Measurements from ENCODE around the gene DLD. TPM values are rescaled to one million over a fixed set of nuclear protein-coding genes. Genes with fewer than 3 reads are reported as not detected.

The DLD gene
- total RNA-seq, 1 donor from 2014 or later, result 19.2 TPM

- H3K27me3 ChIP-seq, result no peaks in the 10 kb centered on the region
- intact Hi-C loops (cut with DNase I), result no loop called here
- H3K27ac ChIP-seq, result peak overlapping the region; percentile 16 to 63
- H3K4me1 ChIP-seq, result peaks cover 0 to 24% of the 10 kb centered on the region in 2 donors
- H3K4me3 ChIP-seq, result no peak overlapping the region
- peak in 1 of 2 donors; percentile 67 for DNase-seq (ENCODE audit: low spot score in 2 of 2)
- peaks cover 23 to 73% of the 10 kb centered on the region in 2 donors for H3K36me3 ChIP-seq
- no peak for TF ChIP-seq CTCF (IDR thresholded peaks at IDR 0.05)
- H3K9me3 ChIP-seq, result no peaks in the 10 kb centered on the region
Measured at GRCh38 chr7:107959527-107959898, 68.5 kb downstream of the DLD start.

DNA sequence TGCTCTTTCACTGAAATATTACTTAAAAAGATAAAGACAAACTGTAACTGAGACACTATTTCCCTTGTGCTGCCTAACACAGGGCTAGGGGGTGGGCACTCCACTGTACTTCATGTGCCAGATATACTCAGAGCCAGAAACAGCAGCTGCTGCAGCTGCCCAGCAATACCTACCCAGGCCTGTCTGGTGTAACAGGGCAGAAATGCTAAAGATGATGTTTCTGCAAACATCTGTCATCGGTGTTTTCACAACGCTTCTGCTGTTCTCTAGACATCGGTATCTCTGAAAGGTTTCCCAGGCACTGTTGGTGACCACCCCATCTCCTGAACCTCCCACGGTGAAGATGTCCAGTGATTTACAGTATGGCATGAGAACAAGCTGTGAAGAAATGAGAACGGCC is 69.3 kb downstream of the DLD start:
- Histone ChIP-seq H3K36me3 (peaks cover 24 to 74% of the 10 kb centered on the region in 2 donors), H3K4me1 (peaks cover 0 to 24% of the 10 kb centered on the region in 2 donors), H3K27ac (peak overlapping the region in 1 of 2 donors; percentile 16), H3K4me3 (no peak overlapping the region), H3K27me3 (no peaks in the 10 kb centered on the region), H3K9me3 (no peaks in the 10 kb centered on the region)
- intact Hi-C loops (cut with DNase I), result no loop called here
- DNase-seq (ENCODE audit: low spot score in 2 of 2), result peak in 1 of 2 donors; percentile 42
- TF ChIP-seq CTCF (IDR thresholded peaks at IDR 0.05), result no peak

DNA sequence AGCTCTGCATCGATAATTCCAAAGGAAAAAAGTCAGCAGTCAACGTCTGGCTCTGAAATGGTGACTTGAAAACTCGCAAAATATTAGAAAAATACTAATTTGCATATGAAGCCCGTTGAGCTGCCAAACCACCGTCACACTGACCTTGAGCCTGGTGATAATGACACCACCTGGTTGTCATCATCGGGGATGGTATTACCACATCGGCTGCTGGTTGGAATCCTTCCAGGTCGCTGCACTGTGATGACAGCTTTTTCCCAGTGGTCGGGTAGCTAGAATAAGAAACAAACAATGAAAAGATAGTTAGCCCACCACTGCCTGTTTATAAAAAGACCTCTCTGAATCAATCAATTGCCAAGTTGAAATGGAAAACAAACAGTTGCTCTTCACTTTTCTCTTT is 70.4 kb downstream of the DLD start:
- peak overlapping the region in 1 of 2 donors; percentile 37 for H3K27ac ChIP-seq
- H3K27me3 ChIP-seq, result no peaks in the 10 kb centered on the region
- intact Hi-C loops (cut with DNase I), result no loop called here
- H3K4me3 ChIP-seq, result no peak overlapping the region
- TF ChIP-seq CTCF (IDR thresholded peaks at IDR 0.05), result no peak
- H3K36me3 ChIP-seq, result peaks cover 22 to 74% of the 10 kb centered on the region in 2 donors
- peaks cover 0 to 32% of the 10 kb centered on the region in 2 donors for H3K4me1 ChIP-seq
- no peaks in the 10 kb centered on the region for H3K9me3 ChIP-seq
- peak in 1 of 2 donors; percentile 41 for DNase-seq (ENCODE audit: low spot score in 2 of 2)

DNA sequence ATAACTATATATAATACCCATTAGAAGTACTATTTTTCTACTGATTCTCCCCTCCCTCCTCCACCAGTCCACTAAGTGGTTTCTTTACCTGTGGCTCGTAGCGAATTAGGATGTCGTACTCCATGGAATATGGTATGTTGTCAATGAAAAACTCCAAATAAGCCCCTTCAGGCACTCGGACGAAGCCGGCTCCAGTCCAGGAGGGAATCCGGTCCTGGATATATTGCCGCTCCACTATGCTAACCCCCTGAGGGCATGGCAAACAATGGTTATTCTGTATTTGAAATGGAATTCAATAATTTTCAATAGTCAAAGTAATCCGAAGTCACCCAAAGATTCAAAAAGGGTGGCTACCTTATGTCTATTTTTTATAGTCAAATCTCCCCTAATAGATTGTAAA is 71.8 kb downstream of the DLD start:
- H3K27ac ChIP-seq, result no peak overlapping the region
- intact Hi-C loops (cut with DNase I), result no loop called here
- H3K27me3 ChIP-seq, result no peaks in the 10 kb centered on the region
- TF ChIP-seq CTCF (IDR thresholded peaks at IDR 0.05), result no peak
- peaks cover 20 to 73% of the 10 kb centered on the region in 2 donors for H3K36me3 ChIP-seq
- H3K4me3 ChIP-seq, result no peak overlapping the region
- peaks cover 0 to 24% of the 10 kb centered on the region in 2 donors for H3K4me1 ChIP-seq
- DNase-seq (ENCODE audit: low spot score in 2 of 2), result peak in 1 of 2 donors; percentile 56
- peaks cover 0 to 1% of the 10 kb centered on the region in 2 donors for H3K9me3 ChIP-seq

DNA sequence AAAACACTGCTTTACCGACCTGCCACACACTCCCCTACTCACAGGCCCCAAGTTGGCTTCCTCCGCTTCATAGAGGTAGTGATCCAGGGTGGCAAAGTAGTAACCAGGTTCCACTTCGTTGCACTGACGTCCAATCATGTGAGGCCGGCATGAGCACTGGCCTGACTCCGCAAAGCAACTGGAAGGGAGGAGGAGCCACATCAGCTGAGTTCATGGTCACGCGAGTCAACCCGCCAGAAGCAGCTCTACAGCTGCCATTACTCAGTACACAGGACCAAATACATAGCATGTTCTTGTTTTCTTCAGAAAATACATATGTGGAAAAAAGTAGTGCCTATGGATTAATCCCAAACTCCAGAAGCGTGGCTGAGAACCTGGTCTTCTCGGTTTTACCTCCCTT is 73.5 kb downstream of the DLD start:
- DNase-seq (ENCODE audit: low spot score in 2 of 2), result no peak
- TF ChIP-seq CTCF (IDR thresholded peaks at IDR 0.05), result no peak
- Histone ChIP-seq H3K4me3 (no peak overlapping the region), H3K27ac (no peak overlapping the region), H3K27me3 (no peaks in the 10 kb centered on the region), H3K9me3 (peaks cover 0 to 14% of the 10 kb centered on the region in 2 donors), H3K4me1 (peaks cover 0 to 13% of the 10 kb centered on the region in 2 donors), H3K36me3 (peaks cover 16 to 71% of the 10 kb centered on the region in 2 donors)
- intact Hi-C loops (cut with DNase I), result loop anchor here (2.0 kb wide), 1 partner anchor 18 kb away; no protein-coding TSS in a partner anchor

GRCh38 chr7:107966711-107967110 is 75.7 kb downstream of the DLD start:
- intact Hi-C loops (cut with DNase I), result no loop called here
- Histone ChIP-seq H3K9me3 (peaks cover 0 to 14% of the 10 kb centered on the region in 2 donors), H3K36me3 (peaks cover 11 to 50% of the 10 kb centered on the region in 2 donors), H3K4me3 (no peak overlapping the region), H3K27me3 (no peaks in the 10 kb centered on the region), H3K27ac (peak overlapping the region; percentile 63 to 69), H3K4me1 (peaks cover 0 to 32% of the 10 kb centered on the region in 2 donors)
- peak in 1 of 3 experiments; percentile 30 for TF ChIP-seq CTCF (IDR thresholded peaks at IDR 0.05)
- DNase-seq (ENCODE audit: low spot score in 2 of 2), result peak in 1 of 2 donors; percentile 85
